Measurements from ENCODE around the gene ZFYVE9. TPM values are rescaled to one million over a fixed set of nuclear protein-coding genes. Genes with fewer than 3 reads are reported as not detected.
"Not testable (repeated sequence)": the region's sequence is repeated elsewhere in the genome, so short reads cannot be mapped to it uniquely, and the experiment has no call there.

ZFYVE9 gene
- total RNA-seq, 1 donor from 2014 or later = 48.9 TPM

GRCh38 chr1:52191395-52191965, 49.6 kb downstream of the ZFYVE9 start:
- DNase-seq (ENCODE audit: low read depth) = no peak

DNA sequence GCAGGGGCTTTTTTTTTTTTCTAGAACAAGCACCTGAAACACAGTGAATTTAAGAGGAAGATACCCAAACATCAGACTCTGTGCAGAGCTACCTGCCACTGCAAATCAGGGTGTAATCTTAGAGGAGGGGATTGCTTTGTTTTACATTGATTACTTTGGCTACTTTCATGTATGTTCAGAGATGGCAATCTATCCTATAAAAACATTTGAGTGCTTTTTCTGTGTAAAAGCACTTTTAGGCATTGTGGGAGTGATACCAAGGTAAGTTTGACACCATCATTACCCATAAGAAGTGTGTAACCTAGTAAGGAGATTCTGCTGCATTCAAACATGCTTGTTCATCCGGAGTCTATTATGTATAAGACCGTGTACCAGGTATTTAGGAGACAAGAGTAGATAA, 50.1 kb downstream of the ZFYVE9 start:
- no peak for DNase-seq (ENCODE audit: low read depth)

- DNase-seq (ENCODE audit: low read depth) = no peak
Observed at GRCh38 chr1:52192436-52192835, 50.5 kb downstream of the ZFYVE9 start.

DNA sequence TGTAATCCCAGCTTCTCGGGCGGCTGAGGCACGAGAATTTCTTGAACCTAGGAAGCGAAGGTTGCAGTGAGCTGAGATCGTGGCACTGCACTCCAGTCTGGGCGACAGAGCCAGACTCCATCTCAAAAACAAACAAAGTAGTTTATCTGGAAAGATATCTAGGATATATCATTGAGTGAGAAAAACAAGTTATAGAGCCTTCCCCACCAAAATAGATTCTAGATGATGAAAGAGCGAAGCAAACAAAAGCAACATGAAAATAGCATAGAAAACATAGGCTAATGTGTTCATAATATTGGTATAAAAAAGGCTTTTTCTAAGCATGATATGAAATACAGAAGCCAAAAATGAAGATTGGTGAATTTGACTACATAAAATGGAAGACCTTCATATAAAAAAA, 52.1 kb downstream of the ZFYVE9 start:
- DNase-seq (ENCODE audit: low read depth) = no peak

GRCh38 chr1:52195161-52195560, 53.3 kb downstream of the ZFYVE9 start:
- no peak for DNase-seq (ENCODE audit: low read depth)

- DNase-seq (ENCODE audit: low read depth) = no peak
Observed at GRCh38 chr1:52203935-52204625, 62.2 kb downstream of the ZFYVE9 start.

DNA sequence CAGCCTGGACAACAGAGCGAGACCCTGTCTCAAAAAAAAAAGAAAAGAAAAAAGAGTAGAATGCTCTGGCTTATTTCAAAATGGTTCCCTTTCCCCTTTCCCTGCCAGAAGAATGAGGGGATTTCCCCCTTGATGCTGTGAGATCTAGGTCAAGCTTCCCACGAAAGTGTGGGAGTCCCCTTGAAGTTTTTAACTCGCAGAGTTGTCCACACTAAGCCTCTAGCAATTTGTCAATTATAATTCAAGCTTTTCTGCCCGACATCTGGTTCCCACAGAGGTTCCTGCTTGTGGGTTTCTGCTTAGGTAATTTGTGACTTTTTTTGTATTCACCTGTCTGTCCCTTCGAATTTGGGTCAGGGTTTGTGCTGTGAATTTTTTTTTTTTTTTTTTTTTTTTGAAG, 62.8 kb downstream of the ZFYVE9 start:
- no peak for DNase-seq (ENCODE audit: low read depth)

DNA sequence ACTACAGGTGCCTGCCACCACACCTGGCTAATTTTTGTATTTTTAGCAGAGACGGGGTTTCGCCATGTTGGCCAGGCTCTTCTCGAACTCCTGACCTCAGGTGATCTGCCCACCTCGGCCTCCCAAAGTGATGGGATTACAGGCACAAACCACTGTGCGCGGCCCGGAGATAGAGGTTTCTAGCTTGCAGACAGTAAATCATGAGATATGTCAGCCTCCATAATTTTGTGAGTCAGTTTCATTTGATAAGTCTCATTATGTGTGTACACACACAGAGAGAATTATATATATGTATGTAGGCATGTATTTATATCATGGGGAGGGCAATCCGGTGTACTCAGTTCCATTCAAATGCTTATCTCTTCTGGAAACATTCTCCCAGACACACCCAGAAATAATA, 64.8 kb downstream of the ZFYVE9 start:
- DNase-seq (ENCODE audit: low read depth) = not testable (repeated sequence)

- DNase-seq (ENCODE audit: low read depth) = no peak
Observed at GRCh38 chr1:52209429-52209828, 67.5 kb downstream of the ZFYVE9 start.

- no peak for DNase-seq (ENCODE audit: low read depth)
Observed at GRCh38 chr1:52210044-52210443, 68.2 kb downstream of the ZFYVE9 start.

DNA sequence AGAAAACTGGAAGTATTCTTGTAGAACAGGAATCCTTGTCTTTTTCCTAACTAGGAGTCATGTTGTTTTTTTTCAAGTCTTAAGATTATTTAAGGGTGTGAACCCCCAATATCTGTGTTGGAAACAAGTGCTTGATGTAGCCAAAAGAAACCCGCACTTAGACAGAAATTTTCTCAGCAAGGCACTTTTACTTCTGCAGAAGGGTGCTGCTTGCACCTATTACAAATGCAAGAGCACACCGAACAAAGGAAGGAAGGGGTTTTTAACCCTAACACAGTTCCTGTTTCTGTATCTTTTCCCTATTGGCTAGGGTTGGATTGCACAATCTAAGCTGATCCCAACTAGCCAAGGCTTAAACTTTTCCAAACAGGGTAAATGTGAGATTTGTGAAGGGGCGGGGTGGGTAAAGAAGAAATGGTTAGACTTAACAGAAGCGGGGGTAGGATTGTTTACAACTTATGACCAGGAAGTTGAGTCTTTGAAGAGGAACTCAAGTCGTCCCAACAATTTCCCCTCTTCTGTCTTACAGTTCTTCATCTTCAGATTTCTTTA, 75.1 kb downstream of the ZFYVE9 start:
- peak; percentile 12 for DNase-seq (ENCODE audit: low read depth)

DNA sequence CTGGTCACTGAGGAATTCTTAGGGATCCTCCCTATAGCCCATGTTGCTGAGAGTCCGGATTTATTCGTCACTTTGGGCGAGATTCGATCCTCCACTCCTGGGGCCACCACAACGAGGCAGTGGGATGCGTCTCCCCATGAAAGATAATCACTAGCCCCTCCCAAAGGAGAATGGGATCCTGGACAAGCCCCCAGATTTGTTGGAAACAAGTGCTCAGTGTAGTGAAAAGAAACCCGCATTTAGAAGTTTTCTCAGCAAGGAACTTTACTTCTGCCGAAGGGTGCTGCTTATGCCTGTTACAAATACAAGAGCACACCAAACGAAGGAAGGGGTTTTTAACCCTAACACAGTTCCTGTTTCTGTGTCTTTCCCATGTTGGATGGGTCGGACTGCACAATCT, 83.3 kb downstream of the ZFYVE9 start:
- no peak for DNase-seq (ENCODE audit: low read depth)

- DNase-seq (ENCODE audit: low read depth) = no peak
Observed at GRCh38 chr1:52229494-52229893, 87.6 kb downstream of the ZFYVE9 start.

GRCh38 chr1:52233463-52233862, 91.6 kb downstream of the ZFYVE9 start:
- no peak for DNase-seq (ENCODE audit: low read depth)

DNA sequence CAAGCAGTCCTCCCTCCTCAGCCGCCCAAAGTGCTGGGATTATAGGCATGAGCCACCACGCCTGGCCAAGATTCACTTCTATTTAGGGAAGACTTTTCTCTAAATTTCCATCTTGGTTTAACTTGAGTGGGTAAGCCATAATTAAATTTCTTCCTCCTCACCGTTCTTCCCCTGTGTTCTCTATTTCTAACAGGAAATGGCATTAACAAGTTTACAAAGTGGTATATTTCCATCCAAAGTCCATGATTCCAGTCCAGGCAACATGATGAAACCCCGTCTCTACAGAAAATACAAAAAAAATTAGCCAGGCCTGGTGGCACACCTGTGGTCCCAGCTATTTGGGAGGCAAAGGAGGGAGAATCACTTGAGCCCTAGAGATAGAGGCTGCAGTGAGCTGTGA, 92.1 kb downstream of the ZFYVE9 start:
- no peak for DNase-seq (ENCODE audit: low read depth)

GRCh38 chr1:52234708-52235107, 92.8 kb downstream of the ZFYVE9 start:
- peak; percentile 13 for DNase-seq (ENCODE audit: low read depth)

- DNase-seq (ENCODE audit: low read depth) = no peak
Observed at GRCh38 chr1:52235646-52236045, 93.8 kb downstream of the ZFYVE9 start.

DNA sequence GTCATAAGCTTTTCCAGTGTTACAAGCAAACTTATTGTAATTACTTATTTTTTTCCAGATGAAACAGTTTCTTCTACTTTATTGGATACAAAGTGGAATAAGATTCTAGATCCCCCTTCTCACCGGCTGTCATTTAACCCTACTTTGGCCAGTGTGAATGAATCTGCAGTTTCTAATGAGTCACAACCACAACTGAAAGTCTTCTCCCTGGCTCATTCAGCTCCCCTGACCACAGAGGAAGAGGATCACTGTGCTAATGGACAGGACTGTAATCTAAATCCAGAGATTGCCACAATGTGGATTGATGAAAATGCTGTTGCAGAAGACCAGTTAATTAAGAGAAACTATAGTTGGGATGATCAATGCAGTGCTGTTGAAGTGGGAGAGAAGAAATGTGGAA, 95.5 kb downstream of the ZFYVE9 start:
- peak; percentile 70 for DNase-seq (ENCODE audit: low read depth)

- DNase-seq (ENCODE audit: low read depth) = peak; percentile 52
Observed at GRCh38 chr1:52238474-52238873, 96.6 kb downstream of the ZFYVE9 start.

DNA sequence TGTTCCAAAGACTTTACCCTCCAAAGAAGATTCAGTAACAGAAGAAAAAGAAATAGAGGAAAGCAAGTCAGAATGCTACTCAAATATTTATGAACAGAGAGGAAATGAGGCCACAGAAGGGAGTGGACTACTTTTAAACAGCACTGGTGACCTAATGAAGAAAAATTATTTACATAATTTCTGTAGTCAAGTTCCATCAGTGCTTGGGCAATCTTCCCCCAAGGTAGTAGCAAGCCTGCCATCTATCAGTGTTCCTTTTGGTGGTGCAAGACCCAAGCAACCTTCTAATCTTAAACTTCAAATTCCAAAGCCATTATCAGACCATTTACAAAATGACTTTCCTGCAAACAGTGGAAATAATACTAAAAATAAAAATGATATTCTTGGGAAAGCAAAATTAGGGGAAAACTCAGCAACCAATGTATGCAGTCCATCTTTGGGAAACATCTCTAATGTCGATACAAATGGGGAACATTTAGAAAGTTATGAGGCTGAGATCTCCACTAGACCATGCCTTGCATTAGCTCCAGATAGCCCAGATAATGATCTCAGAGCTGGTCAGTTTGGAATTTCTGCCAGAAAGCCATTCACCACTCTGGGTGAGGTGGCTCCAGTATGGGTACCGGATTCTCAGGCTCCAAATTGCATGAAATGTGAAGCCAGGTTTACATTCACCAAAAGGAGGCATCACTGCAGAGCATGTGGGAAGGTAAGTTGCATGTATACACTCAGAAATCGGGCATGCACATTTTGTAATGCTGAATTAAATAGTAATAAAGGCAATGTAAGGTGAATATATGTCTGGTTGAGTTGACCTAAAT, 97.2 kb downstream of the ZFYVE9 start:
- DNase-seq (ENCODE audit: low read depth) = no peak

GRCh38 chr1:52239708-52240001, 97.8 kb downstream of the ZFYVE9 start:
- DNase-seq (ENCODE audit: low read depth) = no peak

DNA sequence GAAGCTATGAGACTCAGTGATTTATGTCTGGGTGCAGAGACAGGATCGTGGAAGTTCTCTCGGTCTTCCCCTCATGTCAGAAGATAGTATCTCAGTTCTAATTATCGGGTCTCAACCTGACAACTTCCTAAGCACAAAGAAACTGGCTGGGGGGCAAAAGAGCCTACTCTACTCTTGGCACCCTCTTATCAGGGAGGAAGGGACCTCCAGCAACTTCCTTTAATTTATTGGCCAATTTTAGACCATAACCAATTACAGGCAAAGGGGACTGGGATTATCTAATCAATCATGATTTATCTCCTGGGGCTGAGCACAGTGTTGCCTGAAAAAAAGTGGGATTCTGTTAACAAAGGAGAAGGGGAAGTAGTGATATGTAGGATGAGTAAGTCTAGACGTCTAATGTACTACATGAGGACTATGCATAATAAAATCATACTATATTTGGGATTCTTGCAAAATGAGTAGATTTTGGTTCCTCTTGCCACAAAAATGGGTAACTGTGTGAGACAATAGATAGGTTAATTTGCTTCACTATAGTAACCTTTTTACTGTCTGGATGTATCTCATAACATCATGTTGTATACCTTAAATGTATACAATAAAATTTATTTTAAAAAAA, 98.8 kb downstream of the ZFYVE9 start:
- DNase-seq (ENCODE audit: low read depth) = no peak

Measured in renal cortical epithelial cell (primary cell).